Measurements from ENCODE around the gene KIF26B.

DNA sequence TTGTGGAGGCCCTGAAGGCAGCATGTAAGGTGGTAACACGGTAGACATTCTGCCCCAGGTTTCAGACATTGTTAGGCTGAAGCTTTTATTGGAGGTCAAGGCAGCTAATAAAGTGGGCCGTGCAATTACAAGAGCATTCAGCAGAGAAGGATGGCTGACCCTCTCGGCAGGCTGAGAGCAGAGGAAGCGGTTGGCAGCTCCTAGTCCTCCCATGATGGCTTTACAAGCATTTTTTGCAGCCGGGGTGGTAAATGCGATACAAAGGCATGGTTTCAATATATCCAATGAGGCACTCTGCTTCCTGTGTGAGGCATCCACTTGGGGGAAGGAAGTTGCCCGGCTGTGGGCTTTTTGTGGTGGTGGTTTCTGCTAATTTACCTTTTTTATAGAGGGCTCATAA is 14.6 kb downstream of the KIF26B start:
- TF ChIP-seq, protein P1, sequence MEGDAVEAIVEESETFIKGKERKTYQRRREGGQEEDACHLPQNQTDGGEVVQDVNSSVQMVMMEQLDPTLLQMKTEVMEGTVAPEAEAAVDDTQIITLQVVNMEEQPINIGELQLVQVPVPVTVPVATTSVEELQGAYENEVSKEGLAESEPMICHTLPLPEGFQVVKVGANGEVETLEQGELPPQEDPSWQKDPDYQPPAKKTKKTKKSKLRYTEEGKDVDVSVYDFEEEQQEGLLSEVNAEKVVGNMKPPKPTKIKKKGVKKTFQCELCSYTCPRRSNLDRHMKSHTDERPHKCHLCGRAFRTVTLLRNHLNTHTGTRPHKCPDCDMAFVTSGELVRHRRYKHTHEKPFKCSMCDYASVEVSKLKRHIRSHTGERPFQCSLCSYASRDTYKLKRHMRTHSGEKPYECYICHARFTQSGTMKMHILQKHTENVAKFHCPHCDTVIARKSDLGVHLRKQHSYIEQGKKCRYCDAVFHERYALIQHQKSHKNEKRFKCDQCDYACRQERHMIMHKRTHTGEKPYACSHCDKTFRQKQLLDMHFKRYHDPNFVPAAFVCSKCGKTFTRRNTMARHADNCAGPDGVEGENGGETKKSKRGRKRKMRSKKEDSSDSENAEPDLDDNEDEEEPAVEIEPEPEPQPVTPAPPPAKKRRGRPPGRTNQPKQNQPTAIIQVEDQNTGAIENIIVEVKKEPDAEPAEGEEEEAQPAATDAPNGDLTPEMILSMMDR (IDR thresholded peaks at IDR 0.05; ENCODE audit: low read length): no peak
- TF ChIP-seq EZH2 (optimal IDR thresholded peaks at IDR 0.05; ENCODE audit: low read depth, low read length) (no peak), EZH2phosphoT487 (IDR thresholded peaks at IDR 0.05; ENCODE audit: low read length) (no peak)

Measured in MM.1S (cell line).